H9 (cell line): ENCODE results near the gene SETBP1. TPM values are rescaled to one million over a fixed set of nuclear protein-coding genes. Genes with fewer than 3 reads are reported as not detected.

Source experiments
- DNase-seq: peaks from one replicate; pipeline ENCODE4 v3.0.0-alpha.2; 2017
- H2AFZ ChIP-seq: one replicate; pipeline ENCODE4 v1.6.1; 2013; ENCODE audit warnings: mild to moderate bottlenecking, low read length, control low read depth, moderate library complexity
- H2AK5ac ChIP-seq: 2 replicates; pipeline ENCODE4 v1.6.1; 2013; ENCODE audit warnings: low read length, control low read depth, mixed read lengths; ENCODE audit not compliant: insufficient read length
- H2BK120ac ChIP-seq: one replicate; pipeline ENCODE4 v1.6.1; 2013; ENCODE audit warnings: low read depth, mild to moderate bottlenecking, low read length, control low read depth, inconsistent platforms; ENCODE audit not compliant: poor library complexity, severe bottlenecking
- H2BK12ac ChIP-seq: 2 replicates; pipeline ENCODE4 v1.6.1; 2013; ENCODE audit warnings: low read length, control low read depth, mixed read lengths, low read depth; ENCODE audit not compliant: insufficient read length
- H2BK15ac ChIP-seq: 2 replicates; pipeline ENCODE4 v1.6.1; 2013; ENCODE audit warnings: low read depth, low read length, control low read depth
- H2BK20ac ChIP-seq: one replicate; pipeline ENCODE4 v1.6.1; 2013; ENCODE audit warnings: low read depth, mild to moderate bottlenecking, low read length, control low read depth, inconsistent platforms; ENCODE audit not compliant: poor library complexity, severe bottlenecking
- H2BK5ac ChIP-seq: 2 replicates; pipeline ENCODE4 v1.6.1; 2013; ENCODE audit warnings: low read length, control low read depth, mixed read lengths; ENCODE audit not compliant: insufficient read length
- H3K14ac ChIP-seq: 2 replicates; pipeline ENCODE4 v1.6.1; 2013; ENCODE audit warnings: low read length, control low read depth; ENCODE audit not compliant: insufficient read depth
- H3K18ac ChIP-seq: 2 replicates; pipeline ENCODE4 v1.6.1; 2013; ENCODE audit warnings: low read depth, mild to moderate bottlenecking, mixed read lengths, low read length, control low read depth; ENCODE audit not compliant: insufficient read length
- H3K23ac ChIP-seq: 2 replicates; pipeline ENCODE4 v1.6.1; 2013; ENCODE audit warnings: low read length, control low read depth, mixed read lengths, low read depth; ENCODE audit not compliant: insufficient read length
- H3K23me2 ChIP-seq: 2 replicates; pipeline ENCODE4 v1.6.1; 2013; ENCODE audit warnings: low read depth, mild to moderate bottlenecking, mixed read lengths, low read length, control low read depth; ENCODE audit not compliant: insufficient read length, poor library complexity, severe bottlenecking
- H3K27ac ChIP-seq: 2 replicates; pipeline ENCODE4 v1.5.1; 2013; ENCODE audit warnings: low read length, control low read depth, mixed read lengths, low read depth; ENCODE audit not compliant: insufficient read length
- H3K27me3 ChIP-seq: 2 replicates; pipeline ENCODE4 v1.6.1; 2013; ENCODE audit warnings: low read length, control low read depth, inconsistent platforms; ENCODE audit not compliant: insufficient read depth
- H3K4ac ChIP-seq: 2 replicates; pipeline ENCODE4 v1.6.1; 2013; ENCODE audit warnings: low read depth, mild to moderate bottlenecking, control low read depth, inconsistent platforms, low read length, moderate library complexity
- H3K4me1 ChIP-seq: 2 replicates; pipeline ENCODE4 v1.6.1; 2013; ENCODE audit warnings: low read length, control low read depth, inconsistent platforms; ENCODE audit not compliant: insufficient read depth
- H3K4me2 ChIP-seq: 2 replicates; pipeline ENCODE4 v1.6.1; 2013; ENCODE audit warnings: low read length, control low read depth, mixed read lengths; ENCODE audit not compliant: insufficient read length, insufficient read depth
- H3K56ac ChIP-seq: 2 replicates; pipeline ENCODE4 v1.6.1; 2013; ENCODE audit warnings: low read depth, mild to moderate bottlenecking, mixed read lengths, low read length, control low read depth; ENCODE audit not compliant: insufficient read length
- H3K79me1 ChIP-seq: 2 replicates; pipeline ENCODE4 v1.6.1; 2013; ENCODE audit warnings: low read depth, mild to moderate bottlenecking, moderate library complexity, low read length, control low read depth, inconsistent platforms; ENCODE audit not compliant: insufficient read depth, poor library complexity, severe bottlenecking
- H3K79me2 ChIP-seq: 2 replicates; pipeline ENCODE4 v1.6.1; 2013; ENCODE audit warnings: low read length, control low read depth, inconsistent platforms; ENCODE audit not compliant: insufficient read depth
- H3K9ac ChIP-seq: 2 replicates; pipeline ENCODE4 v1.6.1; 2013; ENCODE audit warnings: low read length, control low read depth, mixed read lengths; ENCODE audit not compliant: insufficient read length; ENCODE audit errors: extremely low read depth
- H3K9me3 ChIP-seq: one replicate; pipeline ENCODE4 v1.6.1; 2013; ENCODE audit warnings: low read depth, low read length, inconsistent platforms; ENCODE audit not compliant: control insufficient read depth
- H3T11ph ChIP-seq: one replicate; pipeline ENCODE4 v1.6.1; 2013; ENCODE audit warnings: mild to moderate bottlenecking, low read length, control low read depth, inconsistent platforms
- H4K20me1 ChIP-seq: one replicate; pipeline ENCODE4 v1.6.1; 2013; ENCODE audit not compliant: control insufficient read depth, insufficient read length, insufficient read depth
- H4K5ac ChIP-seq: 2 replicates; pipeline ENCODE4 v1.6.1; 2013; ENCODE audit warnings: low read depth, mild to moderate bottlenecking, mixed read lengths, low read length, control low read depth; ENCODE audit not compliant: insufficient read length
- H4K8ac ChIP-seq: replicated peaks from 2 replicates; pipeline ENCODE4 v1.6.1; 2013; ENCODE audit warnings: low read length, control low read depth, mixed read lengths, low read depth; ENCODE audit not compliant: insufficient read length
- H4K91ac ChIP-seq: 2 replicates; pipeline ENCODE4 v1.6.1; 2013; ENCODE audit warnings: low read depth, mild to moderate bottlenecking, moderate library complexity, mixed read lengths, low read length, control low read depth; ENCODE audit not compliant: insufficient read length
- H3K27ac Mint-ChIP-seq, 3 experiments: 2 replicates in 2 of 3; 3 replicates in 1 of 3; pipeline ENCODE4 v1.8.0; 2020 to 2021; ENCODE audit warnings: mixed read lengths in 3 of 3, mild to moderate bottlenecking in 1 of 3, moderate library complexity in 1 of 3
- H3K27me3 Mint-ChIP-seq: 2 replicates; pipeline ENCODE4 v1.8.0; 2021; ENCODE audit warnings: low read depth, mild to moderate bottlenecking, moderate library complexity, mixed read lengths
- H3K36me3 Mint-ChIP-seq, 3 experiments: 2 replicates in 2 of 3; 3 replicates in 1 of 3; pipeline ENCODE4 v1.8.0; 2020 to 2021; ENCODE audit warnings: low read depth in 3 of 3, mixed read lengths in 3 of 3; ENCODE audit not compliant: insufficient read depth in 1 of 3
- H3K4me1 Mint-ChIP-seq, 2 experiments: 2 replicates each; pipeline ENCODE4 v1.8.0; 2020; ENCODE audit warnings: mixed read lengths in 2 of 2
- H3K4me3 Mint-ChIP-seq, 2 experiments: 2 replicates in 1 of 2; 3 replicates in 1 of 2; pipeline ENCODE4 v1.8.0; 2020 to 2021; ENCODE audit warnings: mild to moderate bottlenecking in 2 of 2, mixed read lengths in 2 of 2, moderate library complexity in 1 of 2
- H3K9me3 Mint-ChIP-seq, 2 experiments: 2 replicates in 1 of 2; 3 replicates in 1 of 2; pipeline ENCODE4 v1.8.0; 2020; ENCODE audit warnings: mild to moderate bottlenecking in 2 of 2, mixed read lengths in 2 of 2, moderate library complexity in 1 of 2
- CTCF ChIP-seq: fragments of 200-600 bp; sonication (generic); conservative IDR thresholded peaks from 3 replicates; pipeline ENCODE4 v1.8.0; 2021; ENCODE audit warnings: antibody characterized with exemption, mild to moderate bottlenecking
- WGBS: extraction: QIAGEN DNeasy Blood & Tissue Kit; methylation state at CpG from one replicate; pipeline ENCODE4 v1.1.7; 2013; ENCODE audit warnings: missing lambda C conversion rate, low lambda C conversion rate, mixed read lengths; ENCODE audit not compliant: insufficient read length; ENCODE audit errors: extremely low coverage; 5-methylcytosine and 5-hydroxymethylcytosine counted together
- total RNA-seq: library from RNA; stranded (reverse); gene quantifications from 2 replicates; pipeline ENCODE4 v1.2.1, GENCODE V29; 2021

SETBP1 gene
- total RNA-seq, 1 experiment from 2014 or later: 4.6 TPM

- Histone ChIP-seq H3T11ph (no peak overlapping the region), H3K4me2 (no peak overlapping the region), H2AK5ac (no peak overlapping the region), H3K56ac (no peak overlapping the region), H3K14ac (no peak overlapping the region), H3K9me3 (no peaks in the 10 kb centered on the region), H3K23me2 (no peaks in the 10 kb centered on the region), H4K8ac (no peak overlapping the region), H3K4ac (no peak overlapping the region), H2BK20ac (no peak overlapping the region), H2AFZ (no peak overlapping the region), H3K4me1 (no peaks in the 10 kb centered on the region), H3K79me1 (no peaks in the 10 kb centered on the region), H3K9ac (no peak overlapping the region), H2BK5ac (no peak overlapping the region), H2BK15ac (no peak overlapping the region), H4K91ac (no peak overlapping the region), H3K27ac (no peak overlapping the region), H4K20me1 (no peaks in the 10 kb centered on the region), H3K79me2 (no peaks in the 10 kb centered on the region), H2BK12ac (no peak overlapping the region), H3K18ac (no peak overlapping the region), H2BK120ac (no peak overlapping the region), H3K27me3 (no peaks in the 10 kb centered on the region), H3K23ac (no peak overlapping the region), H4K5ac (no peak overlapping the region)
- no peaks in the 10 kb centered on the region for H3K9me3 Mint-ChIP-seq
- no peak for TF ChIP-seq CTCF
- H3K4me1 Mint-ChIP-seq: peaks cover 21 to 37% of the 10 kb centered on the region in 2 experiments
- no peaks in the 10 kb centered on the region; a peak in 1 of 7 replicates for H3K36me3 Mint-ChIP-seq
- H3K27ac Mint-ChIP-seq: no peak overlapping the region
- no peaks in the 10 kb centered on the region for H3K27me3 Mint-ChIP-seq
- WGBS: no CpG with 5 or more reads among the region's 5 CpGs
- H3K4me3 Mint-ChIP-seq: no peak overlapping the region
- DNase-seq: no peak
Observed at GRCh38 chr18:44782617-44783016, 101.9 kb downstream of the SETBP1 start.
